Naive thymus-derived CD4-positive, alpha-beta T cell (primary cell): ENCODE data around the gene BACE2. TPM values are rescaled to one million over a fixed set of nuclear protein-coding genes. Genes with fewer than 3 reads are reported as not detected.

ENCODE experiments used
- ATAC-seq: fragments of 150-1000 bp; cut with Tn5 transposase; 2 replicates; pipeline ENCODE4 v1.10.0; 2021; ENCODE audit warnings: mild to moderate bottlenecking, moderate library complexity
- CTCF ChIA-PET: fragments of 350-600 bp; sonication (Branson Sonifier 250); formaldehyde crosslinking; loops from one replicate; lab custom pipeline; 2021; ENCODE audit warnings: antibody characterized with exemption; lab: Charles Lee
- POLR2A ChIA-PET: fragments of 350-600 bp; sonication (Branson Sonifier 250); formaldehyde crosslinking; loops from one replicate; lab custom pipeline; 2021; ENCODE audit warnings: antibody characterized with exemption, inconsistent platforms; lab: Charles Lee
- DNase-seq, 9 donors: peaks; one replicate each; pipeline versions ENCODE4 v3.0.0 to v3.0.0-alpha.2; 2020 to 2022; ENCODE audit warnings: mixed read lengths in 1 of 9
- H3K27ac ChIP-seq: one replicate; pipeline ENCODE4 v1.7.0; 2013; ENCODE audit warnings: mild to moderate bottlenecking, low read depth, low read length, moderate library complexity
- H3K27me3 ChIP-seq, 2 donors: one replicate each; pipeline ENCODE4 v1.7.0; 2013; ENCODE audit warnings: low read length in 2 of 2, mild to moderate bottlenecking in 2 of 2, moderate library complexity in 2 of 2; ENCODE audit not compliant: control insufficient read depth in 2 of 2, insufficient read depth in 2 of 2
- H3K36me3 ChIP-seq, 3 experiments: 1 replicate in 2 of 3; 2 replicates in 1 of 3; pipeline ENCODE4 v1.7.0; 2013; ENCODE audit warnings: low read length in 3 of 3, mild to moderate bottlenecking in 3 of 3, moderate library complexity in 1 of 3; ENCODE audit not compliant: insufficient read depth in 3 of 3, control insufficient read depth in 2 of 3
- H3K4me1 ChIP-seq, 2 donors: one replicate each; pipeline ENCODE4 v1.7.0; 2013; ENCODE audit warnings: low read length in 2 of 2, mild to moderate bottlenecking in 2 of 2, moderate library complexity in 1 of 2; ENCODE audit not compliant: control insufficient read depth in 2 of 2, insufficient read depth in 2 of 2
- H3K4me3 ChIP-seq: 2 replicates; pipeline ENCODE4 v1.7.0; 2013; ENCODE audit warnings: mild to moderate bottlenecking, low read length
- H3K9me3 ChIP-seq, 3 experiments: 1 replicate in 2 of 3; 2 replicates in 1 of 3; pipeline ENCODE4 v1.7.0; 2013; ENCODE audit warnings: low read length in 3 of 3; ENCODE audit not compliant: control insufficient read depth in 2 of 3
- H3K27ac Mint-ChIP-seq, 9 donors: one replicate each; pipeline ENCODE4 v1.8.0; 2020 to 2022; ENCODE audit warnings: mixed read lengths in 9 of 9, mild to moderate bottlenecking in 8 of 9, moderate library complexity in 5 of 9, inconsistent platforms in 2 of 9
- H3K27me3 Mint-ChIP-seq, 5 donors: one replicate each; pipeline ENCODE4 v1.8.0; 2021 to 2022; ENCODE audit warnings: mixed read lengths in 5 of 5, mild to moderate bottlenecking in 1 of 5
- H3K36me3 Mint-ChIP-seq, 5 donors: one replicate each; pipeline ENCODE4 v1.8.0; 2020 to 2022; ENCODE audit warnings: mixed read lengths in 5 of 5, mild to moderate bottlenecking in 3 of 5, inconsistent platforms in 1 of 5
- H3K4me1 Mint-ChIP-seq, 7 donors: one replicate each; pipeline ENCODE4 v1.8.0; 2020 to 2022; ENCODE audit warnings: mixed read lengths in 7 of 7, mild to moderate bottlenecking in 3 of 7, inconsistent platforms in 1 of 7
- H3K4me3 Mint-ChIP-seq, 10 donors: one replicate each; pipeline ENCODE4 v1.8.0; 2020 to 2022; ENCODE audit warnings: mild to moderate bottlenecking in 10 of 10, mixed read lengths in 10 of 10, moderate library complexity in 6 of 10, inconsistent platforms in 2 of 10
- H3K9me3 Mint-ChIP-seq, 11 donors: one replicate each; pipeline ENCODE4 v1.8.0; 2020 to 2022; ENCODE audit warnings: mixed read lengths in 11 of 11, mild to moderate bottlenecking in 4 of 11, inconsistent platforms in 1 of 11, moderate library complexity in 1 of 11
- intact Hi-C, 2 donors: fragments of 100-400 bp; cut with micrococcal nuclease; formaldehyde crosslinking; loops; one replicate each; pipeline ENCODE4 v1.15.1; 2023
- microRNA-seq: library from miRNA; unstranded; fragments of <30 nt; microRNA quantifications from one replicate; pipeline ENCODE4 v1.2.0, GENCODE V29; 2022; ENCODE audit warnings: borderline microRNAs expressed
- polyA plus RNA-seq, 2 donors: library from polyadenylated mRNA; unstranded; fragments of 300-500 nt; fragmentation: Illumina TruSeq; gene quantifications; one replicate each; pipeline ENCODE4 v1.2.3, GENCODE V29; 2021
- total RNA-seq, 6 experiments: library from RNA in 5 of 6; stranded (reverse) in 5 of 6; gene quantifications; 1 replicate in 5 of 6; 2 replicates in 1 of 6; pipeline ENCODE4 v1.2.3 and lab custom pipeline; 2021 to 2026

The BACE2 gene
- total and polyA plus RNA-seq, 7 experiments from 2014 or later, result 0.03 to 3.6 (median 1.1) TPM; not detected in 1

DNA sequence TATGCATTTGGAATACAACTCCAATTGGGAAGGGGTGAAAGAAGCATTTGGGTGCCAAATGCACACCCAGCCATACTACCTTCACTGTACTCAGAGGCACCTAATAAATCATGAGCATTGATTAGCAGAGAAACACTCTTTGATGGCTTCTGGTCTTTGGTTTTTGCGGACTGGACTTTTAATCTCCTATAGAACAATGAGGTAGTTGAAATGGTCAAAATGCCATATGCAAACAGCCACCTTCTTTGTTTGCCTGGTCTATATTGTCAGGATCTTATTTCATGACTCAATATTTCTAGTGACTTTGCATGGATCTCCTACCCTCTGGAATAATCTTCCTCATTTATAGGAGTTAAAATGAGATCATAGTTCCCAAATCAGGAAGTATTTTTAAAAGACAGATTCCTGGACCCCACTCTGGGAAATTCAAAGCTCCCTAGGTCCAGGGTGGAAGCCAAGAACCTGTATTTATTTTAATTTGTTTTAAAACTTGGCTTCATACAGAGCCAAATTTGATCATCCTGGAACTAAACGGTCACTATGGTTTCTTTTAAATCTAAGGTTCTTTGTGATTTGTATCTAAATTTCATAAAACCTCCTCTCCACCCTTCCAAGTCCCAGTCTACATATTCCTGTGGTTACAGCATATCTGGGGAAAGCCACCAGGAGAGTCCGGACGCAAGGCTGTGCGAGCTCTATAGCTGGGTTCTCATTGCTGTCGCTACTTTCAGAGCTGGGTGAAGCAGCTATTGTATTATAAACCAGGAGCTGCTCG lies 157.4 kb downstream of the BACE2 start:
- Histone ChIP-seq H3K9me3 (no peaks in the 10 kb centered on the region), H3K4me1 (peaks cover 0 to 8% of the 10 kb centered on the region in 2 donors), H3K36me3 (no peaks in the 10 kb centered on the region), H3K27ac (no peak overlapping the region), H3K27me3 (no peaks in the 10 kb centered on the region), H3K4me3 (no peak overlapping the region)
- DNase-seq, result no peak
- Mint-ChIP-seq H3K9me3 (no peaks in the 10 kb centered on the region), H3K4me1 (peaks cover 0 to 16% (median 5%) of the 10 kb centered on the region in 7 donors), H3K27ac (no peak overlapping the region), H3K27me3 (peaks cover 0 to 14% (median 4%) of the 10 kb centered on the region in 5 donors), H3K36me3 (no peaks in the 10 kb centered on the region), H3K4me3 (no peak overlapping the region)
- POLR2A ChIA-PET, result no interaction called here
- intact Hi-C loops, result no loop called here
- CTCF ChIA-PET, result interaction anchor here (1.2 kb wide), 1 partner anchor 7 kb away, joined by 4 read pairs; no protein-coding TSS in a partner anchor
- no peak for ATAC-seq

DNA sequence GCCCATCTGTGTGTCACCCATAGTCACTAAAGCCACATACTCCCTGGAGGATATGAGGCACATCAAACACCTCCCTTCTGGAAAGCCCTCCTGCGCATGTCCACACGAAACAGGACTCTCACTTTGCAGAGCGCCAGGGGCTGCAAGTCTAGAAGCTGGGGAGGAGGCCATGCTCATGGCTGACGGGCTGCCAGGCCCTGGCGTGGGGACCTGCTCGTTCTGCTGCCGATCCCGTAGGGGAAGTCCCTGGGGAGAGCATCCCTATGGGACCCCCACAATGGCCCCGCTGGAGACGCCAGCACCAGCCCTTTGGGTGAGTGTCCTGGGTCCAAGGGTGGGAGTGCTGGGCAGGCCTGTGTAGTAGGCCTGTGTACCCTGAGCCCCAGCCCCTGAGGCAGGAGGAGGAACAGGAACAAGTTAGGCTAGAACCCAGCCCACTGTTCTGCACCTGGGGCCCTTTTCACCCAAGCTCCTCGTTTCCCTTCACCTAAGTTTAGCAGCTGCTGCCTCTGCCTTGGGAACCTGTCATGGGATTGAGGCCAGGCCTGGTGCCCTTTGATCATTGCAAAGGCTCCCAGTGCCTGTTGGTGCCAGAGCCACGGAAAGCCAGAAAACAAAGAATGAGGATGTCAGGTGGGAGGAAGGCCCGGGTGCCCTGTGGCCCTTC lies 158.6 kb downstream of the BACE2 start:
- H3K36me3 Mint-ChIP-seq, result no peaks in the 10 kb centered on the region
- no peak overlapping the region for H3K27ac ChIP-seq
- H3K4me1 Mint-ChIP-seq, result peaks cover 0 to 5% (median 2%) of the 10 kb centered on the region in 7 donors
- H3K4me1 ChIP-seq, result peaks cover 0 to 3% of the 10 kb centered on the region in 2 donors
- H3K27ac Mint-ChIP-seq, result no peak overlapping the region
- H3K36me3 ChIP-seq, result no peaks in the 10 kb centered on the region
- no peaks in the 10 kb centered on the region for H3K27me3 ChIP-seq
- CTCF ChIA-PET, result interaction anchor here (1.2 kb wide), 1 partner anchor 9 kb away, joined by 4 read pairs; no protein-coding TSS in a partner anchor
- no peaks in the 10 kb centered on the region for H3K9me3 ChIP-seq
- peaks cover 0 to 14% (median 4%) of the 10 kb centered on the region in 5 donors for H3K27me3 Mint-ChIP-seq
- no peak for ATAC-seq
- intact Hi-C loops, result no loop called here
- POLR2A ChIA-PET, result no interaction called here
- no peak for DNase-seq
- no peak overlapping the region for H3K4me3 Mint-ChIP-seq
- no peak overlapping the region for H3K4me3 ChIP-seq
- no peaks in the 10 kb centered on the region for H3K9me3 Mint-ChIP-seq

DNA sequence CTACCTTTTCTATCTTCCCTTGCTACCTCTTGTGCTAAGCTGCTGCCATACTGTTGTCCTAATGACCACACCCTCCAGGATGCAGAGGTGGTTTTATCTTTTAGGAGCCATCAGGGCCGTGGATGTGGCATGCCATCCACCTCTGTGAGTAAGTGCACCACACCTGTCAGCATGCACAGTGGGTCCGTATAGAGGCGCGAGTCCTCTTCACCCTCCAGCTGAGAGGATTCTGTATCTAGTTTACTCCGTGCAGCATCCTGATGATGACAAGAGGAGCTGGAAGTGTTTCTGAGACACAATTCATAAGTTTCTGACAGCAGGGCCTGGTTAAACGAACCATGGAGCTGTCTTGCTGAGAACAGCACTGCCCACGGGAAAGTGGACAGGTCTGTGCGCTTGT lies 159.8 kb downstream of the BACE2 start:
- Histone ChIP-seq H3K36me3 (no peaks in the 10 kb centered on the region), H3K27me3 (no peaks in the 10 kb centered on the region), H3K27ac (no peak overlapping the region), H3K9me3 (no peaks in the 10 kb centered on the region), H3K4me1 (no peaks in the 10 kb centered on the region), H3K4me3 (no peak overlapping the region)
- ChIA-PET CTCF (no interaction called here), POLR2A (no interaction called here)
- Mint-ChIP-seq H3K4me1 (no peaks in the 10 kb centered on the region), H3K9me3 (peaks cover 0 to 4% (median 0%) of the 10 kb centered on the region in 11 donors), H3K27ac (no peak overlapping the region), H3K36me3 (no peaks in the 10 kb centered on the region), H3K4me3 (no peak overlapping the region), H3K27me3 (peaks cover 0 to 21% (median 0%) of the 10 kb centered on the region in 5 donors)
- DNase-seq (no peak), ATAC-seq (no peak)
- intact Hi-C loops, result no loop called here

DNA sequence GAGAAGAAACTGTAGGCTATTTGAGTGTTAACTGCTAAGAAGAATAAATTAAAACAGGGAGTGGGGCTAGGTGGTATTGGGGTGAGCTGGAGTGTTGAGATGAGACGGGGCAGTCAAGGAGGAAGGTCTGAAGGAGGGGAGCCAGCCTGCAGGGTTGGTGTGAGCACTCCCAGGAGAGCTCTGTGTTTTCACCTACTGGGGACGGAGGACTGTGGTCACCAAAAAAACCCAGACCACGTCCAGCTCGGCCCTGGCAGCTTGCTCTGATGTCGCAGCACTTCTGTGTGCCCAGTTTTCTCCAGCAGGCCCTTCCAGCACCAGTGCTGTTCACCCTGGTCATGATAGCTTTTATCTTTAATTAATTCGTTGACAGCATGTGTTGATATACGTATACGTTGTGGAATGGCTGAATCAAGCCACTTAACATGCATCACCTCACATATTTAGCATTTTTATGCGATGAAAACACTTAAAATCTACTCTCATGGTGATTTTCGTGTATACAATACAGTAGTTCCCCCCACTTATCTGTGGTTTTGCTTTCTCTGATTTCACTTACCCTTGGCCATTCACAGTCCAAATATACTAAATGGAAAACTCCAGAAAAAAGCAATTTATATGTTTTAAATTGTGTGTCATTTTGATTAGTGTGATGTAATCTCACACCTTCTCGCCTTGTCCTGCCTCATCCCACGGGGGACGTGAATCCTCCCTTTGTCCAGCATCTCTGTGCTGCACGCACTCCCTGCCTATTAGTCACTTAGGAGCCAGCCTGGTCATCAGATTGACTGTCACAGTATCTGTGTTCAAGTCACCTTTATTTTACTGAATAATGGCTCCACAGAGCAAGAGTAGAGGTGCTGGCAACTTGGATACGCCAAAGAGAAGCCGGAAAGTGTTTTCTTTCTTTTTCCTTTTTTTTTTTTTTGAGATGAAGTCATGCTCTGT lies 161.0 kb downstream of the BACE2 start:
- Histone ChIP-seq H3K4me3 (no peak overlapping the region), H3K27me3 (no peaks in the 10 kb centered on the region), H3K27ac (no peak overlapping the region), H3K36me3 (no peaks in the 10 kb centered on the region), H3K9me3 (peaks cover 0 to 7% (median 2%) of the 10 kb centered on the region in 3 experiments), H3K4me1 (no peaks in the 10 kb centered on the region)
- DNase-seq, result no peak
- ChIA-PET CTCF (no interaction called here), POLR2A (no interaction called here)
- no peak for ATAC-seq
- Mint-ChIP-seq H3K36me3 (peaks cover 0 to 7% (median 0%) of the 10 kb centered on the region in 5 donors), H3K4me3 (no peak overlapping the region), H3K27ac (no peak overlapping the region), H3K27me3 (peaks cover 0 to 29% (median 4%) of the 10 kb centered on the region in 5 donors), H3K4me1 (no peaks in the 10 kb centered on the region), H3K9me3 (peaks cover 0 to 13% (median 6%) of the 10 kb centered on the region in 11 donors)
- intact Hi-C loops, result no loop called here

Small RNA genes within 50 kb of the gene (microRNA-seq; reads per million reads assigned to microRNA genes)
- gene MIR3197, result not detected

Other genes starting within 250 kb of the BACE2 start
- gene FAM3B, start 148.6 kb downstream of the BACE2 start, total RNA-seq, result not detected
- not detected for gene FAM3B, start 148.6 kb downstream of the BACE2 start, polyA plus RNA-seq
- gene MX2, start 193.9 kb downstream of the BACE2 start, total RNA-seq, result 100 to 1,000 TPM in 3 of 5 experiments, 10 to 100 TPM in 2; 84.8 to 116 (median 100) TPM
- 10 to 100 TPM; 46.7 to 49.5 TPM for gene MX2, start 193.9 kb downstream of the BACE2 start, polyA plus RNA-seq